ENCODE measurements around the gene VPS35L. TPM values are rescaled to one million over a fixed set of nuclear protein-coding genes. Genes with fewer than 3 reads are reported as not detected.

The VPS35L gene
- total RNA-seq, 1 donor from 2014 or later = 62.0 TPM

GRCh38 chr16:19722269-19722952 lies 166.9 kb downstream of the VPS35L start:
- Mint-ChIP-seq H3K27ac (no peak overlapping the region), H3K27me3 (no peaks in the 10 kb centered on the region), H3K36me3 (peaks cover 5% of the 10 kb centered on the region), H3K4me1 (ENCODE audit: unreplicated experiment) (peaks cover 23% of the 10 kb centered on the region), H3K4me3 (peak overlapping the region; percentile 21), H3K9me3 (no peaks in the 10 kb centered on the region)
- TF ChIP-seq, protein P1, sequence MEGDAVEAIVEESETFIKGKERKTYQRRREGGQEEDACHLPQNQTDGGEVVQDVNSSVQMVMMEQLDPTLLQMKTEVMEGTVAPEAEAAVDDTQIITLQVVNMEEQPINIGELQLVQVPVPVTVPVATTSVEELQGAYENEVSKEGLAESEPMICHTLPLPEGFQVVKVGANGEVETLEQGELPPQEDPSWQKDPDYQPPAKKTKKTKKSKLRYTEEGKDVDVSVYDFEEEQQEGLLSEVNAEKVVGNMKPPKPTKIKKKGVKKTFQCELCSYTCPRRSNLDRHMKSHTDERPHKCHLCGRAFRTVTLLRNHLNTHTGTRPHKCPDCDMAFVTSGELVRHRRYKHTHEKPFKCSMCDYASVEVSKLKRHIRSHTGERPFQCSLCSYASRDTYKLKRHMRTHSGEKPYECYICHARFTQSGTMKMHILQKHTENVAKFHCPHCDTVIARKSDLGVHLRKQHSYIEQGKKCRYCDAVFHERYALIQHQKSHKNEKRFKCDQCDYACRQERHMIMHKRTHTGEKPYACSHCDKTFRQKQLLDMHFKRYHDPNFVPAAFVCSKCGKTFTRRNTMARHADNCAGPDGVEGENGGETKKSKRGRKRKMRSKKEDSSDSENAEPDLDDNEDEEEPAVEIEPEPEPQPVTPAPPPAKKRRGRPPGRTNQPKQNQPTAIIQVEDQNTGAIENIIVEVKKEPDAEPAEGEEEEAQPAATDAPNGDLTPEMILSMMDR (conservative IDR thresholded peaks at IDR 0.05) = no peak
- DNase-seq (ENCODE audit: extremely low spot score, unreplicated experiment) = no peak

DNA sequence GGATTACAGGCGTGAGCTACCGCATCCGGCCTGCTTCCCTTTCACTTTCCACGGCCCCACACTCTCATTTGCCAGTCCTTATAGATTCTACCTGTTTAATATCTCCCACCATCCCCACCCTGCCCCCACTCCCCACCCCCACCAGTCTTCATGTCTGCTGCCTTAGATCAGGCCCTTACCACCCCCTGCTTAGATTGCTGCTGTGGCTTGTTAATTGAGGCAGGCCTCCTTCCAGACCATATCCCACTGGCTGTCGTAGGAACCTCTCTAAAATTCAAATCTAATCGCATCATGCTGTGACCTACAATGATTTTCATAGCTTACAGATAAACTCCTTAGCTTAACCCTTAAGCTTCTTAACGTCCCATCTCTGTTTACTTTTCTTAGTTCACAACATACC lies 167.5 kb downstream of the VPS35L start:
- H3K4me3 Mint-ChIP-seq = no peak overlapping the region
- peaks cover 5% of the 10 kb centered on the region for H3K36me3 Mint-ChIP-seq
- TF ChIP-seq, protein P1 (conservative IDR thresholded peaks at IDR 0.05) = no peak
- H3K4me1 Mint-ChIP-seq (ENCODE audit: unreplicated experiment) = peaks cover 23% of the 10 kb centered on the region
- H3K27ac Mint-ChIP-seq = no peak overlapping the region
- H3K27me3 Mint-ChIP-seq = no peaks in the 10 kb centered on the region
- H3K9me3 Mint-ChIP-seq = no peaks in the 10 kb centered on the region
- no peak for DNase-seq (ENCODE audit: extremely low spot score, unreplicated experiment)

DNA sequence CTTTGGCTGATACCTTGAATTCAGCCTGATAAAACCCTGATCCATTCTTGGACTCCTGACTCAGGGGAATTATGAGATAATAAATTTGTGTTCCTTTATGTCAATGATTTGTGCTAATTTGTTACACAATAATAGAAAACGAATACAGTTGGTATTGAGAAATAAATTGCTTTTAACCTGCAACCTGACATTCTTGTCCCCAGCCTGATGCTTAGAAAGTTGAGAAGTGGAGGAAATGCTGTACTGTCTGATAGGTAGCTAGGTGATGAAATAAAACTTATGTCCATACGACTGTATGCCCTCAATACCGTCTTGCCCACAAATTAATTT lies 173.1 kb downstream of the VPS35L start:
- TF ChIP-seq, protein P1 (conservative IDR thresholded peaks at IDR 0.05) = no peak
- Mint-ChIP-seq H3K9me3 (no peaks in the 10 kb centered on the region), H3K27ac (no peak overlapping the region), H3K4me3 (no peak overlapping the region), H3K4me1 (ENCODE audit: unreplicated experiment) (peaks cover 5% of the 10 kb centered on the region), H3K27me3 (no peaks in the 10 kb centered on the region), H3K36me3 (peaks cover 22% of the 10 kb centered on the region)
- DNase-seq (ENCODE audit: extremely low spot score, unreplicated experiment) = no peak

DNA sequence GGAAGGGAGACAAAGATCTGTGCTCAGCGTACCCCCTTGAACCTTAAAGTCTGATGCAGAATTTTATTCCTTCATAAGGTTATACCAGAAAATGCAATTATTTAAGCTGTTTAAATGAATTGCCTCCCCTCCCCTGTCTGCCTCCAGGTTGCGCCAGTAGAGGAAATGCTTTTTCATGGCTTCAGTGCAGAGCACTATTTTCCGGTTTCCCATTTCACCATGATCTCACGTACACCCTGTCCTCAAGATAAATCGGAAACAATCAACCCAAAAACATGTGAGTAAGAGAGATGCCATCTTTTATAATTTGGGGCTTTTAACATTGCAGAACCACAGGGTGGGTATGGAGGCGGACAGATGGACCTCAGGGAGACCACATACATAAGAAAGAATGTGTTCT lies 178.0 kb downstream of the VPS35L start:
- no peak overlapping the region for H3K4me3 Mint-ChIP-seq
- H3K4me1 Mint-ChIP-seq (ENCODE audit: unreplicated experiment) = peaks cover 7% of the 10 kb centered on the region
- H3K36me3 Mint-ChIP-seq = peaks cover 38% of the 10 kb centered on the region
- H3K9me3 Mint-ChIP-seq = no peaks in the 10 kb centered on the region
- TF ChIP-seq, protein P1 (conservative IDR thresholded peaks at IDR 0.05) = no peak
- no peak for DNase-seq (ENCODE audit: extremely low spot score, unreplicated experiment)
- H3K27me3 Mint-ChIP-seq = no peaks in the 10 kb centered on the region
- no peak overlapping the region for H3K27ac Mint-ChIP-seq

DNA sequence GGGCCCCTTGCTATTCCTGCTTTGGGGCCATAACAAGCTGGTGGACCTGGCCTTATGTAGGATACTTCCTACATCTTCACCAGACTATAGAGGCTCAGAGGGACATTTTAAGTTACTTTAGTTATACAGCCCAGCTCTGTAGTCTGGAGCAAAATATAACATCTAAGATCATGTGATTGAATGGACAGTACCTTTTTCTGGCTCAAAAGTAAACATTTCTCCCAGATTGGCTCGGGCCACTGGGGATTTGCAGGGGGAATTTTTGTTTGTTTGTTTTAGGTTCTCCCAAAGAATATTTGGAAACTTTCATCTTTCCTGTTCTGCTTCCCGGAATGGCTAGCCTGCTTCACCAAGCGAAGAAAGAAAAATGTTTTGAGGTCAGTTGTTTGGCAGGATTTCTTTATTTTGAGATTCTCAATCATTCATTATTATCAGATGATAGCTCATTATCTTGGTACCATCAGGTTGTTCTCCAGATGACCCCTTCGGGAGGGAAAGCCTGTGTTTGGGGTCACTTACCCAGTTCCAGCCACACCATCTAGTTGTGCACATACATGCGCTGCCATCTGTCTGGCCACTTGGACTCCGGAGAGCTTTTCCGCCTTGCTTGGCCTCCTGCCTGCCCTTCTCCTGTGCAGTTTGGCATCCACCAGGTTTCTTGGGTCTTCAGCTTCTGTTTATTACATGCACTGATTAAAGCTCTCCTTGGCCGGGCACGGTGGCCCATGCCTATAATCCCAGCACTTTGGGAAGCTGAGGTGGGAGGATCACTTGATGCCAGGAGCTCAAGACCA lies 179.8 kb downstream of the VPS35L start:
- Mint-ChIP-seq H3K4me1 (ENCODE audit: unreplicated experiment) (peaks cover 7% of the 10 kb centered on the region), H3K4me3 (no peak overlapping the region), H3K27ac (no peak overlapping the region), H3K36me3 (peaks cover 52% of the 10 kb centered on the region), H3K27me3 (no peaks in the 10 kb centered on the region), H3K9me3 (no peaks in the 10 kb centered on the region)
- TF ChIP-seq, protein P1 (conservative IDR thresholded peaks at IDR 0.05) = no peak
- no peak for DNase-seq (ENCODE audit: extremely low spot score, unreplicated experiment)
